Neutrophil (primary cell): Measurements from ENCODE around the gene DCDC2C.

ENCODE experiments used
- H3K27ac ChIP-seq: fragments of 200-600 bp; sonication (generic); 2 replicates; pipeline ENCODE4 v1.5.1; 2016; ENCODE audit warnings: mild to moderate bottlenecking, moderate library complexity
- H3K27me3 ChIP-seq: fragments of 200-600 bp; sonication (generic); 2 replicates; pipeline ENCODE4 v1.6.0; 2016; ENCODE audit warnings: mild to moderate bottlenecking
- H3K36me3 ChIP-seq: fragments of 200-600 bp; sonication (generic); 2 replicates; pipeline ENCODE4 v1.5.1; 2017
- H3K4me1 ChIP-seq, 2 experiments: fragments of 200-600 bp in 1 of 2; sonication (generic) in 1 of 2; 1 replicate in 1 of 2; 2 replicates in 1 of 2; pipeline versions ENCODE4 v1.5.1 to v1.6.1; 2013 to 2016; ENCODE audit warnings: low read depth in 1 of 2, low read length in 1 of 2, mild to moderate bottlenecking in 1 of 2, moderate library complexity in 1 of 2; ENCODE audit not compliant: control insufficient read depth in 1 of 2, insufficient read depth in 1 of 2
- H3K4me3 ChIP-seq, 2 experiments: fragments of 200-600 bp in 1 of 2; sonication (generic) in 1 of 2; 1 replicate in 1 of 2; 2 replicates in 1 of 2; pipeline ENCODE4 v1.5.1; 2013 to 2016; ENCODE audit warnings: low read depth in 1 of 2, low read length in 1 of 2, mild to moderate bottlenecking in 1 of 2, moderate library complexity in 1 of 2
- H3K9me3 ChIP-seq: fragments of 200-600 bp; sonication (generic); 2 replicates; pipeline ENCODE4 v1.5.1; 2016
- TF ChIP-seq, protein P1 (sequence below): fragments of 200-600 bp; sonication (generic); IDR thresholded peaks from 2 replicates; pipeline ENCODE4 v1.5.1; 2016; ENCODE audit warnings: antibody characterized with exemption

The DCDC2C gene

DNA sequence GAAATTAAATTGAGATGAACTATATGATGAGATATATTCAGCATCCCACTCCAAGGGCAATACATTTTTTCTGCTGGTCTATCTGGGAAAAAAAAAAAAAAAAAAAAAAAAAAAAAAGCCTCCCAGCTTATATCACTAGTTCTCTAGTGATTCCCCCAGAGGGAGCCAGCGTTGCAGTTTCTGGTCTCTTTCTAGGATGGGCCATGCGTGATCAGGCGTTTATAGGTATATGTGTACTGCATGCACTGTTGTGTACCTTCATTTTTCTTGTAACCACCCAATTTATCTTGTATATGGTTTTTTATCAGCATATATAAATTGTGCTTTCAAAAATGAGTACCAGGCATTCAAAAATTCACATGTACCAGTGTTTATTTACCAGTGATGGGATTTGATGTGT lies 35.1 kb downstream of the DCDC2C start:
- Histone ChIP-seq H3K36me3 (no peaks in the 10 kb centered on the region), H3K27me3 (no peaks in the 10 kb centered on the region), H3K27ac (no peak overlapping the region), H3K9me3 (no peaks in the 10 kb centered on the region), H3K4me1 (no peaks in the 10 kb centered on the region), H3K4me3 (no peak overlapping the region)
- TF ChIP-seq, protein P1, sequence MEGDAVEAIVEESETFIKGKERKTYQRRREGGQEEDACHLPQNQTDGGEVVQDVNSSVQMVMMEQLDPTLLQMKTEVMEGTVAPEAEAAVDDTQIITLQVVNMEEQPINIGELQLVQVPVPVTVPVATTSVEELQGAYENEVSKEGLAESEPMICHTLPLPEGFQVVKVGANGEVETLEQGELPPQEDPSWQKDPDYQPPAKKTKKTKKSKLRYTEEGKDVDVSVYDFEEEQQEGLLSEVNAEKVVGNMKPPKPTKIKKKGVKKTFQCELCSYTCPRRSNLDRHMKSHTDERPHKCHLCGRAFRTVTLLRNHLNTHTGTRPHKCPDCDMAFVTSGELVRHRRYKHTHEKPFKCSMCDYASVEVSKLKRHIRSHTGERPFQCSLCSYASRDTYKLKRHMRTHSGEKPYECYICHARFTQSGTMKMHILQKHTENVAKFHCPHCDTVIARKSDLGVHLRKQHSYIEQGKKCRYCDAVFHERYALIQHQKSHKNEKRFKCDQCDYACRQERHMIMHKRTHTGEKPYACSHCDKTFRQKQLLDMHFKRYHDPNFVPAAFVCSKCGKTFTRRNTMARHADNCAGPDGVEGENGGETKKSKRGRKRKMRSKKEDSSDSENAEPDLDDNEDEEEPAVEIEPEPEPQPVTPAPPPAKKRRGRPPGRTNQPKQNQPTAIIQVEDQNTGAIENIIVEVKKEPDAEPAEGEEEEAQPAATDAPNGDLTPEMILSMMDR = no peak

DNA sequence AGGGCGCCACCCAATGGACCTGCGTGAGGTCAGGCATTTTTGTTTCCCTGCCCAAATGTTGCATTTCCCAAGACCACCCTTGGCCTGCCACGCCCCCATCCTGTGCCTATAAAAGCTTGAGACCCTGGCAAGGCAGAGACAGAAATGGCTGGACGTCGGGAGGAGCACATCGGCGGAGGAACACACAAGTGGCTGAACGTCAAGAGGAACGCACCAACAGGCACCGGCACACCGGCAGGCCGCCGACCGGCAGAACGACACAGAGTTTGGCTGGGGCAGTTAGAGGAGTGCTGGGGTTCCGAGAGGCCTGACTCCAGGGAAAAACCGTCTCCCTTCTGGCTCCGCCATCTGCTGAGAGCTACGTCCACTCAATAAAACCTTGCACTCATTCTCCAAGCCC lies 35.9 kb downstream of the DCDC2C start:
- no peaks in the 10 kb centered on the region for H3K9me3 ChIP-seq
- no peaks in the 10 kb centered on the region for H3K27me3 ChIP-seq
- no peak overlapping the region for H3K27ac ChIP-seq
- H3K4me3 ChIP-seq = no peak overlapping the region
- no peaks in the 10 kb centered on the region for H3K36me3 ChIP-seq
- no peaks in the 10 kb centered on the region for H3K4me1 ChIP-seq
- TF ChIP-seq, protein P1 = no peak

DNA sequence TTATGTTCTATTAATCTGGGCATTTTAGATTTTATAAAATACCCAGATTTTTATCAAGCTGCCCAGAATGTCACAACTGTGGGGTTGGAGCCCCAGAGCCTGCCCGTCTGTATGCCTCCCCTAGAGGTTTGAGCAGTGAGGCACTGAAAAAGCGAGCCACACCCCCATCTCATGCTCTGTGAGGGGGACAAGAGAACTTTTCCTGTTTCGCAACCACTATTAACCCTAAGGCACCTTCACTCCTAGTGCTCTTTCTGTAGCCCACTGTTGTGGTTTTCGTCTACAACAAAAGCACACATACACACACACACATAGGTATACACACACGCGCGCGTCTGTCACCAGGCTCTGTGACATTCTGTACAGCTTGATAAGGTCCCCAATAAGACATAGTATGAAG lies 38.0 kb downstream of the DCDC2C start:
- no peak overlapping the region for H3K4me3 ChIP-seq
- no peaks in the 10 kb centered on the region for H3K9me3 ChIP-seq
- no peak overlapping the region for H3K27ac ChIP-seq
- H3K4me1 ChIP-seq = no peaks in the 10 kb centered on the region
- no peaks in the 10 kb centered on the region for H3K36me3 ChIP-seq
- no peaks in the 10 kb centered on the region for H3K27me3 ChIP-seq
- TF ChIP-seq, protein P1 = no peak

DNA sequence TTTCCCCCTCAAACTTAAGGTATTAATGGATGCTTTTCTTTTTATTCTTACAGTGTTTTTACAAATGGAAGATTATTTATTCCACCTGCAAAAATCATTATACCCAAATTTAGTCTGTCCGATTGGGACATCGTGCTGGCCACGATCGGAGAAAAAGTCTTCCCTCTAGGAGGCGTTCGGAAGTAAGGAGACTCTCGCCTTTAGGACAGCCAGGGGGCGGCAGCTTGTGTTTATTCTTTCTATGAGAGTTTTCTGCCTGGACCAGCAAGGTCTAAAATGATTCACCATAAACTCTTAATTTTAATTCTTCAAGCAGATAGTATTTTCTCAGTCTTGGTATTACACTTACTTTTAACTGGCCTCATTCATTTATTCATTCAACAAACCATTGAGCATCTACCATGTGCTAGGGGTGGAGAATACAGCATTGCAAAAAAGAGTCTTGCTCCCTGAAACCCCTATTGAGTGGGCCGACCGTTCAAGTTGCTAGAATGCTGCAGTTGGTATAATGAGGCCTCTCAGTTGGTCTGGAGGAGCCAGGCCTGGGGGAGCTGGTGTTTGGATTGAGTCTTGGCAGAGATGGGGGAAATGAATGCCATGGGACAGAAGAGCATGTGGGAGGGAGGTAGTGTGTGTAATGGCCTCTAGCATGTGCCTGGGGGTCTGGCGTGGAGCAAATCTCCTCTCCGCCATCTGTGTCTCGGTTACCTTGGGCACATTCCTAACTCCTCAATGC lies 38.7 kb downstream of the DCDC2C start:
- TF ChIP-seq, protein P1 = no peak
- Histone ChIP-seq H3K4me3 (no peak overlapping the region), H3K27me3 (no peaks in the 10 kb centered on the region), H3K27ac (no peak overlapping the region), H3K4me1 (no peaks in the 10 kb centered on the region), H3K36me3 (no peaks in the 10 kb centered on the region), H3K9me3 (no peaks in the 10 kb centered on the region)

DNA sequence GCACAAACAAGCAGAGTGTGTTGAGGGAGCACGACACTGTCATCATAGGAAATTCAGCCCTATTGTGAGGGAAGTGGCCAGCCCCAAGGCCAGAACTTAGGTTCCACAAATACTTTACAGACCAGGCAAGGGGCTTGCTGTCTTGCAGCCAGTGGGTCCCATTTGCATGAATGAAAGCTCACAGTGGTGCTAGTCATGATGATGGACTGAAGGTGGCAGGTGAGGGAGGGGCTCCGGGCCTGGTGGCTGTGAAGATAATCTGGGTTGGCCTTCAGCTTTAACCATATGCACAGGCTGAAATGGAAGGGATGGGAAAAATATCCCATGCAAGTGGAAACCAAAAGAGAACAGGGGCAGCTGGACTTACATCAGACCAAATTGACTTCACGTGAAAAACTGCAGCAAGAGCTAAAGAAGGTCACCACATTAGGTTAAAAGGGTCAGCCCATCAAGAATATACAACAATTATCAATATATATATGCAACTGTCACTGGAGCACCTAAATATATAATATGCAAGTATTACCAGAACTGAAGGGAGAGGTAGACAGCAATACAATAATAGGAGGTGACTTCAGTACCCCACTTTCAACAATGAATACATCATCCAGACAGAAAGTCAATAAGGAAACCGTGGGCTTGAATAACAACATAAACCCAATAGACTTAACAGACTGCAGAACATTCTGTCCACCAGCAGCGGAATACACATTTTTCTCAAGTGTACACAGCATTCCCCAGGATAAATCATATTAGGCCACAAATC lies 39.6 kb downstream of the DCDC2C start:
- H3K4me3 ChIP-seq = no peak overlapping the region
- H3K4me1 ChIP-seq = no peaks in the 10 kb centered on the region
- TF ChIP-seq, protein P1 = no peak
- no peaks in the 10 kb centered on the region for H3K9me3 ChIP-seq
- no peaks in the 10 kb centered on the region for H3K36me3 ChIP-seq
- no peaks in the 10 kb centered on the region for H3K27me3 ChIP-seq
- no peak overlapping the region for H3K27ac ChIP-seq
